DLD1 (cell line): ENCODE data around the gene WDR5.

Source experiments
- in situ Hi-C: cut with HindIII; loops from 2 replicates; pipeline ENCODE4 v1.10.0; 2017; ENCODE audit warnings: low sequenced_read_pairs

WDR5 gene

GRCh38 chr9:134186471-134187109 lies 50.7 kb downstream of the WDR5 start:
- in situ Hi-C loops: no loop called here

- in situ Hi-C loops: no loop called here
Observed at GRCh38 chr9:134187110-134187531, 51.2 kb downstream of the WDR5 start.

GRCh38 chr9:134187891-134188385 lies 52.1 kb downstream of the WDR5 start:
- in situ Hi-C loops: no loop called here

GRCh38 chr9:134188386-134189144 lies 52.7 kb downstream of the WDR5 start:
- in situ Hi-C loops: no loop called here

GRCh38 chr9:134189145-134189469 lies 53.2 kb downstream of the WDR5 start:
- in situ Hi-C loops: no loop called here

- in situ Hi-C loops: loop anchor here (10.0 kb wide), 1 partner anchor 255 kb away; no protein-coding TSS in a partner anchor
Observed at GRCh38 chr9:134189470-134190231, 53.8 kb downstream of the WDR5 start.

GRCh38 chr9:134190232-134191121 lies 54.6 kb downstream of the WDR5 start:
- in situ Hi-C loops: loop anchor here (10.0 kb wide), 1 partner anchor 254 kb away; no protein-coding TSS in a partner anchor

GRCh38 chr9:134191455-134192209 lies 55.8 kb downstream of the WDR5 start:
- in situ Hi-C loops: loop anchor here (10.0 kb wide), 1 partner anchor 253 kb away; no protein-coding TSS in a partner anchor

- in situ Hi-C loops: loop anchor here (10.0 kb wide), 1 partner anchor 252 kb away; no protein-coding TSS in a partner anchor
Observed at GRCh38 chr9:134192311-134192950, 56.5 kb downstream of the WDR5 start.

GRCh38 chr9:134192951-134193731 lies 57.3 kb downstream of the WDR5 start:
- in situ Hi-C loops: loop anchor here (10.0 kb wide), 1 partner anchor 252 kb away; no protein-coding TSS in a partner anchor

GRCh38 chr9:134193912-134194535 lies 58.1 kb downstream of the WDR5 start:
- in situ Hi-C loops: loop anchor here (10.0 kb wide), 1 partner anchor 251 kb away; no protein-coding TSS in a partner anchor

- in situ Hi-C loops: loop anchor here (10.0 kb wide), 1 partner anchor 249 kb away; no protein-coding TSS in a partner anchor
Observed at GRCh38 chr9:134195558-134195957, 59.7 kb downstream of the WDR5 start.

- in situ Hi-C loops: loop anchor here (10.0 kb wide), 1 partner anchor 248 kb away; no protein-coding TSS in a partner anchor
Observed at GRCh38 chr9:134196911-134197310, 61.0 kb downstream of the WDR5 start.

- in situ Hi-C loops: loop anchor here (10.0 kb wide), 1 partner anchor 246 kb away; no protein-coding TSS in a partner anchor
Observed at GRCh38 chr9:134198791-134199190, 62.9 kb downstream of the WDR5 start.

GRCh38 chr9:134200730-134201129 lies 64.8 kb downstream of the WDR5 start:
- in situ Hi-C loops: no loop called here

- in situ Hi-C loops: no loop called here
Observed at GRCh38 chr9:134203224-134203623, 67.3 kb downstream of the WDR5 start.

GRCh38 chr9:134204041-134204440 lies 68.2 kb downstream of the WDR5 start:
- in situ Hi-C loops: no loop called here
